RWPE1 (cell line): ENCODE data around the gene MAP2K4.

Experiments
- CTCF ChIA-PET: fragments of 350-600 bp; sonication (Branson Sonifier 250); formaldehyde crosslinking; extraction: SDS; loops from one replicate; lab custom pipeline; 2021; lab: Yijun Ruan, JAX
- POLR2A ChIA-PET: fragments of 400-600 bp; formaldehyde crosslinking; extraction: SDS; loops from one replicate; lab custom pipeline; 2020; ENCODE audit warnings: antibody characterized with exemption; ENCODE audit not compliant: low non-redundant PET; lab: Yijun Ruan, JAX
- DNase-seq: peaks from one replicate; pipeline ENCODE4 v3.0.0; 2012; ENCODE audit warnings: low spot score
- H3K27ac ChIP-seq: fragments of 450-650 bp; 2 replicates; pipeline ENCODE4 v1.5.1; 2017
- CTCF ChIP-seq: fragments of 450-650 bp; conservative IDR thresholded peaks from 2 replicates; pipeline ENCODE4 v1.5.1; 2017; ENCODE audit warnings: low read depth, mild to moderate bottlenecking

Gene MAP2K4

DNA sequence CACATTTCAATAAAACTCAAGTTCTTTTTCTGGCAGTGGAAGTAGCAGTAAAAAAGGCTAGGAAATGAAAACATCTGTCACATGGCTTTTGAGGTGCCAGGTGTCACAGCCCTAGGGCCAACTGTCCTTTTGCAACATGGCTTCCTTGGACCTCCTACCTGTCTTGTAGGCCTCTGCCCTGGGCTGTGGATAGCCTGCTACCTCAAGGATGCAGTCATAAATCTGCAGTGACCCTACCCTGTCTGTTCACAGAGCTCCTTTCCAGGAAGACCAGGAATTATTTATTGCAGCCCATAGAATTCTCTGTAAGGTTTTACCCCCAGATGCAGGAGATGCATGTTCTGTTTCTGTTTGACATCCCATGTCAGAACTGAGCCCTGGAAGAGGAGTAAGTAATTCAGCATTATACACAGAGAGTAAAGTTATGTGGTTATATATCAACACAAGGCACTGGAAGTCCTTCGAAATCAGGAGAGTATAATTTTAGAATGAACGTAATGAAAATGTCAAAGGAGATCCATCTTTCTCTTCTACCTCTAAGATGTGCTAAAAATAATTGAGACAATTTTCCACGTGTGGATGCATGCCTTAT, 172.6 kb downstream of the MAP2K4 start:
- no peak for DNase-seq
- no peak for TF ChIP-seq CTCF
- ChIA-PET CTCF (no interaction called here), POLR2A (no interaction called here)
- H3K27ac ChIP-seq, result no peak overlapping the region
